ENCODE measurements around the gene MCCC1. TPM values are rescaled to one million over a fixed set of nuclear protein-coding genes. Genes with fewer than 3 reads are reported as not detected.

The MCCC1 gene
- total RNA-seq, 1 donor from 2014 or later = 32.2 TPM

DNA sequence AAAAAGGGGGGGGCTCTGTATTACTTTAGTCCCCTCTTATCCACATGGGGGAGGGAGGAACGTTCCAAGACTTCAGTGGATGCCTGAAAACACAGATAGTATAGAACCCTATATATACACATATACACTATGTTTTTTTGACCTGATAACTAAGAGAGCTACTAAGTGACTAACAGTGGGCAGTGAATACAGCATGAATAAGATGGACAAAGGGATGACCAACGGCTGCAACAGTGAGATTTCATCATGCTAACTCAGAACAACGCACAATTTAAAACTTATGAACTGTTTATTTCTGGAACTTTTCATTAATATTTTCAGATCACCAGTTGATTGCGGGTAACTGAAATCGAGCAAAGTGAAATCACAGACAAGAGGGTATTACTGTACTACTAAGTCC, 126.2 kb downstream of the MCCC1 start:
- H3K4me1 Mint-ChIP-seq (ENCODE audit: low read depth) = peaks cover 24% of the 10 kb centered on the region
- DNase-seq (ENCODE audit: low spot score, unreplicated experiment) = no peak
- no peak overlapping the region for H3K27ac Mint-ChIP-seq
- H3K27me3 Mint-ChIP-seq = no peaks in the 10 kb centered on the region
- H3K9me3 Mint-ChIP-seq (ENCODE audit: low read depth) = no peaks in the 10 kb centered on the region
- peaks cover 1% of the 10 kb centered on the region for H3K36me3 Mint-ChIP-seq (ENCODE audit: insufficient read depth)
- H3K4me3 Mint-ChIP-seq (ENCODE audit: low read depth) = no peak overlapping the region
- TF ChIP-seq, protein P1, sequence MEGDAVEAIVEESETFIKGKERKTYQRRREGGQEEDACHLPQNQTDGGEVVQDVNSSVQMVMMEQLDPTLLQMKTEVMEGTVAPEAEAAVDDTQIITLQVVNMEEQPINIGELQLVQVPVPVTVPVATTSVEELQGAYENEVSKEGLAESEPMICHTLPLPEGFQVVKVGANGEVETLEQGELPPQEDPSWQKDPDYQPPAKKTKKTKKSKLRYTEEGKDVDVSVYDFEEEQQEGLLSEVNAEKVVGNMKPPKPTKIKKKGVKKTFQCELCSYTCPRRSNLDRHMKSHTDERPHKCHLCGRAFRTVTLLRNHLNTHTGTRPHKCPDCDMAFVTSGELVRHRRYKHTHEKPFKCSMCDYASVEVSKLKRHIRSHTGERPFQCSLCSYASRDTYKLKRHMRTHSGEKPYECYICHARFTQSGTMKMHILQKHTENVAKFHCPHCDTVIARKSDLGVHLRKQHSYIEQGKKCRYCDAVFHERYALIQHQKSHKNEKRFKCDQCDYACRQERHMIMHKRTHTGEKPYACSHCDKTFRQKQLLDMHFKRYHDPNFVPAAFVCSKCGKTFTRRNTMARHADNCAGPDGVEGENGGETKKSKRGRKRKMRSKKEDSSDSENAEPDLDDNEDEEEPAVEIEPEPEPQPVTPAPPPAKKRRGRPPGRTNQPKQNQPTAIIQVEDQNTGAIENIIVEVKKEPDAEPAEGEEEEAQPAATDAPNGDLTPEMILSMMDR (IDR thresholded peaks at IDR 0.05; ENCODE audit: unreplicated experiment) = no peak

DNA sequence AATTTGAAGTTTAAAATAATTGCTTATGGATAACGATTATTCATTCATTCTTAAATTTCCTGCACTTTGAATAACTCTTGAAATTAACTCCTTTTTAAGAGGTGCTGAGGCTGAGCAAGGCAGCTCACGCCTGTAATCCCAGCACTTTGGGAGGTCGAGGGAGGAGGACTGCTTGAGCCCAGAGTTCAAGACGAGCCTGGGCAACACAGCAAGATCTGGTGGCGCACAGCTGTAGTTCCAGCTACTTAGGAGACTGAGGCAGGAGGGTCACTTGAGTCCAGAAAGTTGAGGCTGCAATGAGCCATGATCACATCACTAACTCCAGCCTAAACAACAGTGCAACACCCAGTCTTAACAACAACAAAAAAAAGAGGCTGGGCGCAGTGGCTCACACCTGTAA, 126.9 kb downstream of the MCCC1 start:
- Mint-ChIP-seq H3K27me3 (no peaks in the 10 kb centered on the region), H3K4me1 (ENCODE audit: low read depth) (peaks cover 26% of the 10 kb centered on the region), H3K9me3 (ENCODE audit: low read depth) (no peaks in the 10 kb centered on the region), H3K36me3 (ENCODE audit: insufficient read depth) (peaks cover 1% of the 10 kb centered on the region), H3K27ac (no peak overlapping the region), H3K4me3 (ENCODE audit: low read depth) (no peak overlapping the region)
- TF ChIP-seq, protein P1 (IDR thresholded peaks at IDR 0.05; ENCODE audit: unreplicated experiment) = no peak
- no peak for DNase-seq (ENCODE audit: low spot score, unreplicated experiment)

DNA sequence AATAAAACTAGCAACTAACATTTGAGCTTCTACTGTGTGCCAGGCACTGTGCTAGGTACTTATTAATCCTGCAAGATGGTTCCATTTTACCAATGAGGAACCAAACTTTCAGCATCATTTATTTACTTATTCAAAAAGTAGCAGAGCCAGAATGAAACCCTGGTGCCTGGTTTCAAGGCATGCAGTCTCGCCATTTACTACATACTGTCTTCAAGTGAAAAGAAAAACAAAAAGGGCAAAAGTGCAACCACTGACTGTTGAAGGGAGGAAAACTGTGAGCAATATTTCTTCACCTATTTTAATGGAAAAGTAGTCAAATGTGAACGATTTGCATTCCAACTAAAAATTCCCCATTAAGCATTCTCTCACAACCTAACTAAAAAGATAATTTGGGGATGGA, 127.7 kb downstream of the MCCC1 start:
- Mint-ChIP-seq H3K27ac (peak overlapping the region; percentile 80), H3K9me3 (ENCODE audit: low read depth) (no peaks in the 10 kb centered on the region), H3K27me3 (no peaks in the 10 kb centered on the region), H3K4me3 (ENCODE audit: low read depth) (no peak overlapping the region), H3K36me3 (ENCODE audit: insufficient read depth) (peaks cover 1% of the 10 kb centered on the region), H3K4me1 (ENCODE audit: low read depth) (peaks cover 28% of the 10 kb centered on the region)
- DNase-seq (ENCODE audit: low spot score, unreplicated experiment) = no peak
- TF ChIP-seq, protein P1 (IDR thresholded peaks at IDR 0.05; ENCODE audit: unreplicated experiment) = no peak

DNA sequence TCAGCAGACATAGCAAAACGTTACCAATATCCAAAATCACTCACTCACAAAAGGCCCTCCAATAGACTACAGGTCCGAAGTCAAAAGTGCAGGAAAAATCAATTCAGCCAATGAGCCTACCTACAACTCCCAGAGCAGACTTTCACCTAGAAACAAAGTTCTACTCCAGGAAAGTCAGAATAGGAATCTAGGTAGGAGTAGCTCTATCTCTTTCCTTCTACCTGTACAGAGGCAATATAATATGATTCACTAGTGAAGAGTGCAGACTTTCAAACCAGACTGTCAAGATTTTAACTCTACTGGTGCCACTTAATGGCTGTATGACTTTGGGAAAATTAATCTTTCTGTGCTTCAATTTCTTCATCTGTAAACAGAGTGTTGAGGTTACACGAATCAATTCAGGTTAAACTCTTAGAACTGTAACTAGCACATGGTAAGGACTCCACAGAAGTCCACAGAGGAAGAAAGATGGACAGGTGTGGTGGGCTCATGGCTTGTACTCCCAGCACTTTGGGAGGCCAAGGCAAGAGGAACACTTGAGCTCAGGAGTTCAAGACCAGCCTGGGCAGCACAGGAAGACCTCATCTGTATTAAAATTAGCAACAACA, 128.4 kb downstream of the MCCC1 start:
- no peaks in the 10 kb centered on the region for H3K27me3 Mint-ChIP-seq
- H3K4me3 Mint-ChIP-seq (ENCODE audit: low read depth) = no peak overlapping the region

DNA sequence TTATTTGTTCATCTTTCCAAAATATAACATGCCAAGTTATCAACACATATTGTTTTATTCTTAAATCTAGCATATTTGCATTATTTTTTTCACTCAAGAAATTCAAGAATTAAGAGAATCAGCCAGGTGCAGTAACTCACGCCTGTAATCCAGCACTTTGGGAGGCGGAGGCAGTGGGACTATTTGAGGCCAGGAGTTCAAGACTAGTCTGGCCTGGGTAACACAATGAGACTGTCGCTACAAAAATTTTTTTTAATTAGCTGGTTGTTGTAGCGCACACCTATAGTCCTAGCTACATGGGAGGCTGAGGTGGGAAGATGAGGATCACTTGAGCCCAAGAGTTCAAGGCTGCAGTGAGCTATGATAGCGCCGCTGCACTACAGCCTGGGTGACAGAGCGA, 129.4 kb downstream of the MCCC1 start:
- Mint-ChIP-seq H3K9me3 (ENCODE audit: low read depth) (no peaks in the 10 kb centered on the region), H3K36me3 (ENCODE audit: insufficient read depth) (peaks cover 1% of the 10 kb centered on the region), H3K4me3 (ENCODE audit: low read depth) (no peak overlapping the region), H3K27me3 (no peaks in the 10 kb centered on the region), H3K4me1 (ENCODE audit: low read depth) (peaks cover 26% of the 10 kb centered on the region), H3K27ac (no peak overlapping the region)
- TF ChIP-seq, protein P1 (IDR thresholded peaks at IDR 0.05; ENCODE audit: unreplicated experiment) = no peak
- no peak for DNase-seq (ENCODE audit: low spot score, unreplicated experiment)

More for the DNA sequence above, 128.4 kb downstream of the MCCC1 start:
- TF ChIP-seq, protein P1 (IDR thresholded peaks at IDR 0.05; ENCODE audit: unreplicated experiment) = no peak
- no peak for DNase-seq (ENCODE audit: low spot score, unreplicated experiment)
- H3K36me3 Mint-ChIP-seq (ENCODE audit: insufficient read depth) = peaks cover 2% of the 10 kb centered on the region
- H3K9me3 Mint-ChIP-seq (ENCODE audit: low read depth) = no peaks in the 10 kb centered on the region
- peak overlapping the region; percentile 66 for H3K27ac Mint-ChIP-seq
- H3K4me1 Mint-ChIP-seq (ENCODE audit: low read depth) = peaks cover 28% of the 10 kb centered on the region

Data from progenitor cell of endocrine pancreas (in vitro differentiated cells).